Cortex of kidney (tissue), 1 donor: ENCODE data around the gene DBR1.

ENCODE experiments used
- DNase-seq: peaks from one replicate; lab custom pipeline; 2025; lab: John Stamatoyannopoulos, UW

The DBR1 gene, protein sequence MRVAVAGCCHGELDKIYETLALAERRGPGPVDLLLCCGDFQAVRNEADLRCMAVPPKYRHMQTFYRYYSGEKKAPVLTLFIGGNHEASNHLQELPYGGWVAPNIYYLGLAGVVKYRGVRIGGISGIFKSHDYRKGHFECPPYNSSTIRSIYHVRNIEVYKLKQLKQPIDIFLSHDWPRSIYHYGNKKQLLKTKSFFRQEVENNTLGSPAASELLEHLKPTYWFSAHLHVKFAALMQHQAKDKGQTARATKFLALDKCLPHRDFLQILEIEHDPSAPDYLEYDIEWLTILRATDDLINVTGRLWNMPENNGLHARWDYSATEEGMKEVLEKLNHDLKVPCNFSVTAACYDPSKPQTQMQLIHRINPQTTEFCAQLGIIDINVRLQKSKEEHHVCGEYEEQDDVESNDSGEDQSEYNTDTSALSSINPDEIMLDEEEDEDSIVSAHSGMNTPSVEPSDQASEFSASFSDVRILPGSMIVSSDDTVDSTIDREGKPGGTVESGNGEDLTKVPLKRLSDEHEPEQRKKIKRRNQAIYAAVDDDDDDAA

DNA sequence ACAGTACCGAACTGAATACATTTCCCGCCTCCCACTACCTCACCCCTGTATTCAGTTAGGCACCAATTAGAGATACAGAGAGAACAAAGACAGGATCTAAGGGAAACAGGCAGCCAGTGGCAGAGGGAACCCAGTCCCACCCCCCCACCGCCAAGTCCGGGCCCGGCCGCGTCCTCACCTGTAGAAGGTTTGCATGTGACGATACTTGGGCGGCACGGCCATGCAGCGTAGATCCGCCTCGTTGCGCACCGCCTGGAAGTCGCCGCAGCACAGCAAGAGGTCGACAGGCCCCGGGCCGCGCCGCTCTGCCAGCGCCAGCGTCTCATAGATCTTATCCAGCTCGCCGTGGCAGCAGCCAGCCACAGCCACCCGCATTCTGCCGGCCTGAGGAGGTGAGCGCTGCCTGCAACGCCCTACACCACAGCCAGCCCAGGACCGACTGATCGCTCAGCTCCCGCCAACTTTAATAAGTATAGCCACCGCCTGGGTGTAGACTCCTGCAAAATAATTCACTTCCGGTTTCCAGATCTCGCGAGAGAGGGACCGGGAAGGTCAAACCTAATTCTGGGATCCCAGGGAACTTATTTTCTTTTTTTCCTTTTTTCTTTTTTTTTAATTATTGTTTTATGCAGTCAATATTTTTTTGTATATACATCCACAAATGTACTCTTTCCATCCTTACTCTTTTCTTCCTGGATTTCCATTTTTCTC is at the start of gene DBR1:
Gene DBR1 (minus strand): TSS at position 501 of the 711 bp plus-strand sequence. CDS start 126 bp downstream, at position 375.
- DNase-seq: peak; percentile 21

DNA sequence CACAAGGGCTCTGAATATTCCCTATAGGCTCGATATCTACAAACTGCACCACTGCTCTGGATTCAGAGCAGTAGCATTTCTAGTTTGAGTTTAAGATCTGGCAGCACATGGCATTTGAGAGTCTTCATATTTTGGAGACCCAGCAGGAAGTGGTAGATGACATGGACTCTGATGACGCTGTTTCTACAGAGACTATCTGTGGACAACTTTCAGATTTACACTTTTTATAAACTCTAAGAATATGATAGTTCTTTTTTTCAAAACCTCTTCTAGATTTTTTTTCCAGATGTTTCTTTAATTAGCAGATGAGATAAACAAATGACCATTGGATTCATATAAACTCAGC is 48.2 kb upstream of the DBR1 start:
- no peak for DNase-seq

DNA sequence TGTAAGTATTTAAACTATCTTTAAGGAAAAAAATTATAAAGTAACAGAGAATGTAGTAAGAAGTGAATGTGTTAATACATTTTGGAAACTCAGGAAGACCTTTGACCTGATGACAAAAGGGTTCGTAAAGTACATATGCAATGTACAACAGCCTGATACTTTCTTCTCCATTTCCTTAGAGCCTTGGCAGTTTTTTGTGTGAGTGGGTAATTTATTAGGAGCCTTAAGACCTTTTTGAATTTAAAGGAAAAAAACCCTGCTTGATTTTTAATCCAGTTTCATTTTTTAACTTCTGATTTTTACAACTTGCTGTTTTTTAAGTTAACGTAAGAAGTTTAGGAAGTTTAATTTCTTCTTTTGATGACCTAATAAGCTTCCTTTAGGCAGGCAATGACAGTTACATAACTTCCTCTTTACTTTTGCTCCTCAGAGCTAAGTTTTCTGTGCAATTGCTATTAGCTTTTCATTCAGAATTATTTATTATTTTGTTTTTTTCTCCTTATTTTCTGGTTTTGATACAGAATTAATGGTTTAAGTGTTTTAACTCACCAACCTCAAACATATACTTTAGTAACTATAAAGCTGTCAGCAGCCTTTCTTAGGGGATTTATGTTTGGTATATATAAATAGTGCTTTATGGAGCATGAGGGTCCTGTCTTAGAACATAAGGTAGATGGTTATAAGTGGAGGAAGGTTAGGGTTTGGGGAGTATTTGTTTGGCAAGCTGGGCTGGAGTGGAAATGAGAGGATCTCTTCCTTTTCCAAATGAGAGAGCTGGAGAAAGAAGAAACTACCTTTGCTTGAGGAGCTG is 47.6 kb upstream of the DBR1 start:
- DNase-seq: no peak

DNA sequence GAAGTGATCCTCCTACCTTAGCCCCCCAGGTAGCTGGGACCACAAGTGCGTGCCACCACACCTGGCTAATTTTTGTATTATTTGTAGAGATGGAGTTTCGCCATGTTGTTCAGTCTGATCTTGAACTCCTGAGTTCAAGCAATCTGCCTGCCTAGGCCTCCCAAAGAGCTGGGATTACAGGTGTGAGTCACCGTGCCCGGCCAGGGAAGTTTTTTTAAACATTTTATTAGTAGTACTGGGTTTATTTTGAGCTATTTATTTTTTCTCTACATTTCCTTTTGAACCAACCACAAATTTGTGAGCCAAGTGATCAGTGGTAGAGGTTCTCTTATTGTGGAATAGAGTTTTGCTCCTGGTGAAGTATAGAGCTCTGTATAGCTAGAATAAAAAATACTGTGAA is 46.1 kb upstream of the DBR1 start:
- no peak for DNase-seq

DNA sequence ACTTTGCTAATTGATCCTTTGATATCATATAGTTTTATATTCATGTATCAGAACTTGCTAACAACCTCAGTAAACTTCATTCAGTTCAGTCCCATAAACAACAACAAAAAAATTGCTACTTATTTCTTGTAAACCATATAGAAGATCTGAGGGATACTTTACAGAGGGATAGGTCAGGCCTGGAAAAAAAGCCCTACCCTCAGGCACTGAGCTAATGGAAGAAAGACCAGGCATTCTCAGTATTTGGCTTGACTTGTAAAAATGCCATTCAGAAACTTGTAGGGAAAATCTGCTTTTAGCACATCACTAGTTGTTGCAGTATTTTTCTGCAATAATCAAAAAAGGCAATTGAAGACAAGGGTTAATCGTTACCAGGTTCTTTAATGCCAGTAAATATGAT is 45.5 kb upstream of the DBR1 start:
- DNase-seq: no peak

DNA sequence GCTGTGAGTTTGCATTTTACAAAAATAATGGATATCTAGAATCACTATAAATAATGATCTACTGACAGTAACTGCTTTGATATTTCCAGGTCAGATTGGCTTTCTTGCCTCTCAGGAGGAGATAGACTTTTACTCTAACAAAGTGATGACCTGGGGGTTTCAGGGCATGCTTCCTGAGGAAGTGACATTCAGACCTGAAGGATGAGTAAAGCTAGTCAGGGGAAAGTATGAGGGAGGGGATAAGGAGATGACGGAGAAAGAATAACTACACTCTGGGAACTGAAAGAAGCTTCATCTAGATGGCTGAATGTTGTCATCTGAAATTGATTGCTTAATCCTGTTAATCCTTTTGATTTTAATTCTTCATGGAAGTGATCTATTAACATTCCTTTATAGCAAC is 44.5 kb upstream of the DBR1 start:
- no peak for DNase-seq

DNA sequence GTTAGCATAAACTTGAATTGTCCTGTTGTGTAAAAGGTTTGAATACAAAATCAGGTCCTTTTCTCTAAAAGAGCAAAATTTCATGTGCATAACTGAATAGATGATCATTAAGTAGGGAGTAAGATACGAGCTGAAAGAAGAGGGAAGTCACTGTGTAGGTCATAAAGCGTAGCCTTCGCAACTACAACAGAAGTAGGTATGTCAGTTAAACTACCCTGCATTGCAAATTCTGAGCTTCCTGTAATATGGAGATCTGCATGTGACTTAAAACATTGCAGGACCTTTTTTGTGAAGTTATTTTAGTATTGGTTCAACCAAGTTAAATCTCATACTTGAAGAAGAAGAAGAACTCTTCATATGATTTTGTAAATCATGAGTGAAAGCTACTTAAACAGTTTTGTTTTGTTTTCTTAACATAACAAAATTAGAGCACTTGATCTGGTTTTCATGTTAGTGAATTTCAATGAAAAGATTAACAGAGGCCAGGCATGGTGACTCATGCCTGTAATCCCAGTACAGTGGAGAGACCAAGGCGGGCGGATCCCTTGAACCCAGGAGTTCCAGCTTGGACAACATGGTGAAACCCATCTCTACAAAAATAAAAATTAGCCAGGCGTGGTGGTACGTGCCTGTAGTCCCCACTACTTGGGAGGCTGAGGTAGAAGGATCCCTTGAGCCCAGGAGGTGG is 38.8 kb upstream of the DBR1 start:
- no peak for DNase-seq

DNA sequence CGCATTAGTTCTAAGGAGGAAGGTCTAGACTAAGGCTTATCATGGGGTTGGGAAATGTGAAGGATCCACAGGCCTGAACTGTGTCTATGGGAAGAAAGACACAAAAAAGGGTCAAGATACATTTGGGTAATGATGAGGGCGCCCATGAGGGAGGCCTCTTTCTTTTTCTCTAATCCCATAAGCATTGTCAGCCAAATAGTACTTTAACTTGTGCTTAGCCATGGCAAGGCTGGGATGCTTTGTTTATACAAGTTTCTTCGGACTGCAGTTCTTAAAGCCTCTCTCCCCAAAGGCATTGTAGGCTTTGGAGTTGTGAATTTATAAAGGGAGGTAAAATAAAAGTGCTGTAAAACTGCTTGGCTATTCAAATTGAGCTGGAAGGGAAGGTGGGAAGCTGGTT is 35.8 kb upstream of the DBR1 start:
- no peak for DNase-seq

DNA sequence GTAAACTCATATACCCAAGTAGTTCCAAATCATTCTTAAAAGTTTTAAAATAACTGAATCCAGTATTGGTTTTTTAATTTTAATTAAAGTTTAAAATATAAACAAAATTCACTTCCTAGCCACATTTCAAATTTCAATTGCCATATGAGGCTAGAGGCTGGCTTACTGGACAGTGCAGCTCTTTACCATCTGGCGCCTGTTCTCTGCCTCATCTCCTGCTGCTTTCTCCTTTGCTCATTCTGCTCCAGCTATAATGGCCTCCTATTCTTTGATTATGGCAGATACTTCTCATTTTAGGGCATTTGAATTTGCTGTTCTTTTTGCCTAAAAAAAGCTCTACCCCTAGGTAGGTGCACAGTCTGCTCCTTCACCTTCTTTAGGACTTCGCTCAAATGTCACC is 31.5 kb upstream of the DBR1 start:
- no peak for DNase-seq

DNA sequence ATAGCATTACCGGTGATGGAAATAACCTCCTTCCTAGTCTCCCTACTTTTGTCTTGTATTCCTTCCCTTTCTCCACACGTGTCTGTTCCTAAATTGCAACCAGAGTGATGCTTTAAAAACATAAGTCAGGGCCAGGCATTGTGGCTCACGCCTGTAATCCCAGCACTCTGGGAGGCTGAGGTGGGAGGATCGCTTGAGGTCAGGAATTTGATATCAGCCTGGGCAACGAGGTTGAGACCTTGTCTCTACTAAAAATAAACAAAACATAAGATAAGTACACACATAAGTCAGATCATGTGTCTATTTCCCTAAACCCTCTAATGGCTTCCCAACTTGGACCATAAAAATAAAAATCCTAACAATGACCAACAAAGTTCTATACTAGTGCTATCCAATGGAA is 30.8 kb upstream of the DBR1 start:
- DNase-seq: no peak

DNA sequence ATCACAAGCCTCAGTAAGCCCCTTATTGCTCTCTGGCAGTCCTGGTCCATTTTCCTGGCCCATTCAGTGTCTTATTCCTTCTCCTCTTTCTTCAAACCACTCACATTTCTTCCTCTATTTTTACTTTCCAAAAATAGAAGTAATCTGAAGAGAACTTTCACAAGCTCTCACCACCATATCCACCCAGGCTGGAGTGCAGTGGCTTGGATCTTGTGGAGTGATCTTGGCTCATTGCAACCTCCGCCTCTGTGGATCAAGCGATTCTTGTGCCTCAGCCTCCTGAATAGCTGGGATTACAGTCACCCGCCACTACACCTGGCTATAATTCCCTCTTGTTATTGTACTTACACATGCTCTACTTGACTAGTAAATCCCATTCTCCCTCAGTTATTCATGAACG is 29.2 kb upstream of the DBR1 start:
- no peak for DNase-seq

DNA sequence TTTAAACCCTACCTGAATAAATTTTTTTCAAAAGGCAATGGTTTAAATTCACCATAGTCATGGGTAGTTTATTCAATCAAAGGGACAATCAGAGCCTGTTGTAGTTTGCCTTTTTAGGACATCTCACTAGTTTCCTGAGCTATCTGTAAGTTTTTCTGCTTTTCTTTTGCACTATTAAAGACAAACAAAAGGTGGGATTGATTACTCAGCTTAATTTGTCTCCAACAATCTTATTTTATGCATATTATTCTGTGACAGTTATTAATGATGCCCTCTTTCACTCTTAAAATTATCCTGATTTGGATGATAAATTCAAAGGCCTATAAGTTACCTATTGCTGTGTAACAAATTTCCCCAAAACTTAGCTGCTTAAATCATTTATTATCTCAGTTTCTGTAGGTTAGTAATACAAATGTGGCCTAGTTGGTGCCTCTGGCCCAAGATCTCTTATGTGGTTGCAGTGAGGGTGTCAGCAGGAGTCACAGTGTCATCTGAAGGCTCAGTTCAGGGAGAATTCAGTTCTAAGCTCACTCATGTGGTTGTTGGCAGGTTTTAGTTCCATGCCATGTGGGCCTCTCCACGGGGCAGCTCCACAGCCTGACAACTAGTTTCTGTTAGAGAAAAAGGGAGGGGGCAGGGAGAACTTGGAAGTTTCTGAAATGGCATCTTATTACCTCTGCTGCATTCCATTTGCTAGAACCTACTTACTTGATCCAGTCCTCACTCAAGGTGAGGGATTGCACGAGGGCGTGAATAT is 28.4 kb upstream of the DBR1 start:
- DNase-seq: no peak

DNA sequence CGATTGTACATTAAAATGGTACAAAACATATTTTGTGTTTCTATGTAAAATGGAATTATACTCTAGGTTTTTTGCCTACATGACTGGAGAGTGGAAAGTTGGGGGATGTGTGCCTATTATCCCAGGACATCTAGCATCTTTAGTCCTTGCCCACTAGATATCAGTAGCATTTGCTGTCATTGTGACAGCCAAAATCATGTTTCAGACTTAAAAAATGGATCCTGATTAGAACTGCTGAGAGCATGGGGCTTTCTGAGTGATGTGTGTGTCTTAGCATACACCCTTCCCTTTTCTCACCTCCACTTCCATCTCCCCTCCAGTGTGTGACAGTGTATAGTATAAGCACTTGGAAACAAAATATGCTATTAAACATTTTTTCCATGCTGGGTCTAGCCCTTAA is 25.7 kb upstream of the DBR1 start:
- DNase-seq: no peak

DNA sequence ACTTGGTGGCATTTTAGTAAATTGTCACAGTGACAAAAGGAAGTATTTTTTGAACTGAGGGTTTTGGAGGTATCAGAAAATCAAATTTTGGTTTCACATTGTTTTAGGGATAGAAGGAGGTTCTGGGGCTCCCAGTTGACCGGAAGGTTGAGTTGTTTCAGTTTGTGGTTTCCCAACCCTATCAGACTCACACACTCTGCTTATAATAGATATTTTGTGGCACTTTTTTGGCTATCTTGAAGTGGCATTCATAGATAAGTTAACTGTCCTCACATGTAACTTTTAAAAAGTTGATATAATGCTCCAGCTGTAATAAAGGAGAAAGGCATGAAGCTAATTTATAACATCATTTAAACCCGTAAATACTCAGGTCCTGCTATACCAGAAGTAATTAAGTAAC is 25.1 kb upstream of the DBR1 start:
- no peak for DNase-seq

DNA sequence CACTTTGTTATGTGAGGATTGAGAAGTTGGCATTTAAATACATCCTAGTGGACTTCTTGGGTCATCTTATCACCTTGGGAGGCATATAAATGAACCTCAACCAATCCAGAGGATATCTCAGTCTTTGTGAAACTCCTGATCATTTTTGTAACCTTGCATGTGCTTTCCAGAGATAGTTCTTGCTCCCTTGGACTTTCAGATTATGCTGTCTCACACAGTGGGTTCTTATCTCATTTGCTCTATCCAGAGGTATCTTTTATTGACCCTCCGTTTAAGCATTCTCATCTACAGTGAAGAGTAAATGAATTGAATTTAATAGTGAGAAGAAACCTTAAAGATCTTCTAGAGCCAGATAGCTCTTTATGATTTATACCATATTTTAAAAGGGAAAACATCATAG is 22.8 kb upstream of the DBR1 start:
- DNase-seq: no peak

DNA sequence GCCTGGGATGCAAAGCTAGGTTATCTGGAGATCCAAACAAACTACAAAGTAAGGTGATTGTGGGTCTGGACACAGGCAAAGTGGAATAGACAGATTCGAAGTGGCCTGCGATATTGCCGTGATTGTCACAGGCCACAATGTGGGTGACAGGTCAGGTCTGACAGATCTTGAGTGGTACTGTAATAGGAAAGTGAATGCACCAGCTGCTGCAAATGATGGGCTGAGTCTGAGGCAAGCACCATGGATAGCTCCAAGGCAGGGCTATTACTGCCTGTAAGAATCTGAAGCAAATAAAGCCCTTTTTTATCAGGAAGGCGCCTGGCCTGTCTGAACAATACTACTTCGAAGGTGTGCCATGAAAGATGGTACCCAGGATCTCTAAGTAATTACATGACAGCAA is 22.3 kb upstream of the DBR1 start:
- no peak for DNase-seq

DNA sequence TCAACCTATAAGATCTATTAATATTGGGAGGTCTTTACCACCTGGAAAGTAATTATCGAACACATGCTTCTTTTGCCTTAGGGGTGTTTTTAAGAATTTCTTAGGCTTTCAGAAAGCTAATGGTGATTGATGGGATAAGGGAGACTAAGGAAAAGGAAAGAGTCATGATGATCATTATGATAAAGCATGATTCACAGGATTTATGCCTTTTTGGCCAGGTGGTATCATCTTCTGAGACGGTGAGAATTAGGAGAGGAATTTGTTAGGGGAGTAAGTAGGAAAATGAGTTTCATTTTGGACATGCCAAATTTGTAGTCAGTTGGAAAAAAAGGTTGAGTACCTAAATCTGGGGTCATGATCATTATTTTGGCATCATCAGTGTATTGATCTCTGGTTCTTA is 21.3 kb upstream of the DBR1 start:
- DNase-seq: no peak

DNA sequence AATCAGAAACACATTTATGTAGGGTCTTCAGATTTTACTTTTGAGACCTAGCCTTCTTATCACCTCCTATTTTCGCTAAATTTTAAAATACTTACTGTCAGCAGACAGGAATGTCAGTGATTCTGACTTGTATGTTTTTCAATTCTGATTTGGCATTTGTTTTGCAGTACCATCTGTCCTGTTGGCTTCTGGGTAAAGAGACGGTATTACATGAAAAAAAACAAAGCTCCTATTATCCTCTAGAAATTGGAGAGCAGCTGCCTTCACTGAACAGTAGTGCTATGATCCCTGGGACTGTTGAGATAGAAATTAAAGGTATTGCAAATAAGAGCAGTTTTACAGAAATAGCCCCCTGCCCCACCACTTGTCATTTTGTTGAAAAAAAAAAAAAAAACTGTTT is 20.8 kb upstream of the DBR1 start:
- no peak for DNase-seq

DNA sequence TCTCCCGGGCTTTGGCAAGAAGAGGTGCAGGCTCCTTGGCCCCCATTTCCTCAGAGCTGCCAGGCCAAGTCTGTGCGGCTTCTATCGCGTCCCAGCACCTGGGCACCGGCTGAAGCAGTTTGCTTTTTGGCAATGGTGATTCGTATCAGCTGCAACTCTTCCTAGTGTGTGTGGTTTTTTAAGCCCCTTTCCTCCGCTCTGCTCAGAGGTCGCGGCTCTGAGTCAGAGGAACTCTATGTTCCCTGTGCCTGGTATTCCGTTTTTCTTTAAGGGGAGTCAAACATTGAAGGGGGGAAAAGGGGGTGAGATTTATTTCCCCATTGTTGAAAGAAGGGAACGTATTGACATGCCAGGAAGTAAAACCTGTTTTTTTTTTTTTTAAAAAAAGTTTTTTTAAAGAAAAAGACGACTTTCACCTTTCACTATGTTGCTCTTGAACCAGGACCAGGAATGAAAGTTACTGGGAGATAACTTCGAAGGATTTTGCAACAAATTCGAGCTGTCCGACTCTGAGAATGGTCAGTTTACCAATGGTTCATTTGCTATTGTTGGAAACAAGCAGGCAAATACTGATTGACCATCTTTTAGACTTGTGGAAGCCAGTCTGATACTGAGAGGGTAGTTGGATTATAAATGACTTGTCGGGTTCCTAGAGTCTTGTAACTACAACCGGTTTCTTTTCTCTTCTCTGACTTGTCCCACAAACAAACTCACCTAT is 13.5 kb upstream of the DBR1 start:
- no peak for DNase-seq

DNA sequence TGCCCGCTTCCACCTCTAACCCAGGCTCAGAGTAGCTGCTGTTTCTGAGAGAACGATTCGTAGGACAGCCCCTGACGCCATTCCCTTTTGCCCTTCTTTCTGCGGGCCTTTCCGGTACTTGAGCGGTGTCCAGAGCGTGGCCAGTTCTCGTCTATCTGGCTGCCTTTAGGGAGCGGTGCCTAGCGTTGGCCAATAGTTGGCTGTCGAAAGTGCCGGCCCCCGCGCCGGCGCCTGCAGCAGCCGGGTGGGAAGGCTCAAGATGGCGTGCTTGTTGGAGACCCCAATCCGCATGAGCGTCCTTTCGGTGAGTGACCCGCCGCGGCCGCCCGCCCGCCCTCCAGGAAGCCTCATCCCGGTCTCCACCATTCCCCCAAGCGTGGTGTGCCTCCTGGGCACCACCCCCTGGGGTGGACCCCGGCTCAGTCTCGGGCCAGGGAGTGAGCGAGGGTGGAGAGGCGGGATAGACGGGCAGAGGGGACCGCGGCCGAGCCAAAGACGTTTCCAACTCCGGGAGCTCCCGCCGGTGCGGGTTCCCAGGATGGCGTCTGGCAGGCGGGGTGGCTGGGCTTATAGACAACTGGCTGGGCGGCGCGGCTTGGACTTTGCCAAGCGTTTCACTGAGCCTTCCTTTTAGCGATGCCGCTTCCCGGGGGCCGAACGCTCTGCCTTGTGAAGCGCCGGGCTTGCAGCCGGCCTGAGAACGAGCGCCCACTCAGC is 12.7 kb upstream of the DBR1 start, which contains the start of gene ARMC8:
Gene ARMC8 (plus strand): TSS at position 6 of the 717 bp plus-strand sequence. CDS start 254 bp downstream, at position 260.
- peak; percentile 40 for DNase-seq
